Measurements from ENCODE around the gene AHNAK.

The AHNAK gene

DNA sequence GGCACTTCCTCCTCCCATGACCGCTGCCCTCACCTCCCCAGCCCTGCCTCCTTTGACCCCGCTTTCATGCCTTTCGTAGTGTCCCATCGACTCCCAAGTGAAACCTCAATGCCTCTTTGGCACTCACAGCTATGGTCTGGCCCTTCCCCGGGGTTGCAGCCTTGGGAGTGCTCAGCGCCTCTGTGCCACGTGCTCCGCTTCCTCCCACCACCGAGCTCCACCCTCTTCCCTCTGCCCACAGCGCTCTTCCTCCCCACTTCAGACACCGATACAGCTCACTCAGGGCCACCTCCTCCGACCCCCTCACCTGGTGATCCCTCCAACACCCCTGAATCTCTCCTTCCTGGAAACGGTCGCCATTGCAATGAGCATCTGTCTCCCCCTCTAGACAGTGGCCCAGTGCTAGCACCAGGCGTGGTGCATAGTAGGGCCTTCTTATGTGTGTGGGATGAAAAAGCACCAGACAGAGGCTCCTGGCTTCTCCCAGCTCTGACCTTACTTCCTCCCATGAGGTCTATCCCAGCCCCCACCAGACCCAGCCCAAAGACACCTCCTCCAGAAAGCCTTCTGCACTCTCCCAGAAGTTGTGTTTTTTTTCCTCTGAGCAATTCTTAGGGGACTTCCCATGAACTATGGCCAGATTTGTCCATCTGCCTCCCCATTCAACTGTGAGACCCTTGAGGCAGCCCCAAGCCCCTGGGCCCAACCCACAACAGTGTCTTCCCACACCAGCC lies 144.2 kb downstream of the AHNAK start:
- peak; percentile 85 to 90 for ATAC-seq

DNA sequence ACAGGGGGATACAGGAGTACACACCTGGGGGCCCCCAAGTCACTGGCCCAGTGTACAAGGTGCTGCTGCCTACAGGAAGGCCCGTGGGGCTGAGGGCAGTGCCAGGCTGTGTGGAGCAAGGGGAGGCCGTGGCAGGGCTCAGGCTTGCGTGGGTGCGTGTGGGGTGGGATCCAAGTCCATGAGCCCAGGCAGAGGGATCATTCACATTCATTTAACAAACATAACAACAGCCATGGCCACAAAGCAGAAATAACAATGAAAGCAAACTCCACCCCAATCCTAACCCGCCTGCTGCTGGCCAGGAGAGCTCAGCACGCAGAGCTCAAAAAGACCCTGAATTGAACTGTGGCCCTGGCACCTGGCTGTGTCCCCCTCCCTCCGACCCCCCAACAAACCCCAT lies 144.8 kb downstream of the AHNAK start:
- peak; percentile 22 to 47 for ATAC-seq

DNA sequence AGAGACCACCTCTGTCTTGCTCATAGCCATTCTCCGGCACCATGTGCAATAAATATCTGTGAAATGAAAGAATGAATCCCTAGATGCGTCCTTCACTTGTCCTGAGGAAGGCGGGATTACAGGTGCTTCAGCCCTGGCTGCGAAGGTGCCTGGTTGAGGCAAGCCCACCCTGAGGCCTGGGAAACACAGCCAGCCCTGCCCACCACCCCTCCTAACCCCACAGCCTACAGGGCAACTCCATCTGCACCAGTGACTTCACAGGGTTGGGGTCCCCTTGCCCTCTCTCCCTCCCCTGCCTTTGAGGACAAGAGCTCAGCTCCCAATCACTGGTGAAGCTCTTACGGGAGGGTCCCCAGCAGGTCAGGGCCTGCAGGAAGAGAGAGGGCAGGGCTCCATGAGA lies 145.2 kb downstream of the AHNAK start:
- no peak for ATAC-seq

DNA sequence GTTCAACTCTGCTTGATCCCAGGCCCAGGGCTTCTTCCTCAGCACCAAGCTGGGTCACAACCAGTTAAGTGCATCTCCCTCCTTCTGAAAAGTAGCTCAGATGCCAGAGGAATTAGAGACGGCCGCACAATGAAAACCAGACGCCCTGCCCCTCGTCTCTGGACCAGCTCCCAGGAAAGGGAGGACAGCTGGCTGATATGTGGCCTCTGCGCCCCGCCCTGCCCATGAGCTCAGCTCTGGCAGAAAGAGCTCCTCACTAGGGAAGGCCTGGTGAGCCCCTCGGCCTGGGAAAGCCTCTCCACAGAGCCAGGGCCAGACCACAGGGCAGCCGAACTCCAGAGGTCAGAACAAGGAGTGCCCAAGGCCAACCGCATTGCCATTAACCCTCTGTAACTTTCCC lies 145.8 kb downstream of the AHNAK start:
- ATAC-seq: no peak

DNA sequence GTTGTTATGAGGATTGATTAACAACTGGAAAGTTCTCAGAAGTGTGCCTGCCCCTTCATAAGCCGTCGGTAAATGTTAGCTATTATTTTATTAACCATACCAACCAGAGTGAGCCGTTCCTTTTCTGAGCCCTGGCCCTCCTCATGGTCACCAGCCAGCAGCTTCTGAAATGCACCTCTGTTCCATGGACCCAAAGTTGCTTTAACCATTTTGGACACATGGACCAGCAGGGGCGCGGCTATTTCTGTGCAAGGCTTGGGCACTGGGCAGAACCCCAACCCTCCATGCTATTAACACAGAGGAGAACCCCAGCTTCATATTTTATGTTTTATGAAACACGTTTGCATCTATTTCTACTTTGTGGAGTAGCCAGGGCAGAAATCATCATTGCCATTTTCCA lies 146.3 kb downstream of the AHNAK start:
- no peak for ATAC-seq

DNA sequence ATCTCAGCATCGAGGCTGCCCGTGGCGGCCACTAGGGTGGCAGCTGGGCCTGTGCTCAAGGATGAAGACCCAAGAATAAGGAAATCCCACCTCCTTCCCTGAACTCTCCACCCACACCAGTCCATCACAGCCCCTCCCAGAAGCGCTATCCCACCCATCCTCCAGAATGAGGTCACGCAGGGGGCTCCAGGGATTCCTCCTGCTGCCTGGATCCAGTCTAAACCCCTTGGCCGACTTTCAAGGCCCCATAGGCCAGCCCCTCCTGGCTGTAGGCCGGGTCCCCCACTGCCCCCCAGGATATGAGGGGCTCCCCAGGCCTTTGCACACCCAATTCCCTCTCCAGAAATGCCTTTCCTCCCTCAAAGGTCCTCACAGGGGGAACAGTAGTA lies 146.7 kb downstream of the AHNAK start:
- ATAC-seq: no peak

DNA sequence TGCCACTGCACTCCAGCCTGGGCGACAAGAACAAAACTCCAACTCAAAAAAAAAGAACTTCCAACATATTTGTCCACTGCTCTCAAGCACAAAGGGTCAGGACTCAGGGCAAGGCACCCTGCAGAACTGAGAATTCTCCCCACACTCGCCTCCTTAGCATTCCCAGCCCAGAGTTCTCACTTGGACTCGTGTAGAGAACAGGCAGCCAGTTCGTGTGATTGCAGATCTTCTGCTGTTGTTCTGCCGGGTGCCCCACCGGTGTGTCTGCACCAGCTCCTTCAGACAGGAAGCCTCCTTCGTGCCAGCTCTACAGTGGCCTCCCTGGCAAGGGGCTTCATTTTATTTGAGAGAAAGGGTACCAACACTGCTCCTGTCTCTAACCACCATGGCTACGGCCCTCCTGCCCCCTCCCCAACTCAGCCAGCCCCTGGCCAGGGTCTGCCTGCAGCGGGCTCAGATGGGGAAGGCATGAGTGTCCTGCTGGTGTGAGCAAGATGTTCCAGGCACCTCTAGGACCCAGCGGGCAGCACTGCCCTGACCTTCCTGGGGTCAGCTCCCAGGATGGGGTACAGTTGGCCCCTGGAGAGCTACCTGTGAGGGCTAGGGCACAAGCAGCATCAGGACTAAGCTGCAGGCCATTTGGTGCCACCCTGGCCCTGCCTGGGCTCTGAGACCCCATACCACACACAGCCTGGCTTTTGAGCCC lies 147.3 kb downstream of the AHNAK start:
- no peak for ATAC-seq

DNA sequence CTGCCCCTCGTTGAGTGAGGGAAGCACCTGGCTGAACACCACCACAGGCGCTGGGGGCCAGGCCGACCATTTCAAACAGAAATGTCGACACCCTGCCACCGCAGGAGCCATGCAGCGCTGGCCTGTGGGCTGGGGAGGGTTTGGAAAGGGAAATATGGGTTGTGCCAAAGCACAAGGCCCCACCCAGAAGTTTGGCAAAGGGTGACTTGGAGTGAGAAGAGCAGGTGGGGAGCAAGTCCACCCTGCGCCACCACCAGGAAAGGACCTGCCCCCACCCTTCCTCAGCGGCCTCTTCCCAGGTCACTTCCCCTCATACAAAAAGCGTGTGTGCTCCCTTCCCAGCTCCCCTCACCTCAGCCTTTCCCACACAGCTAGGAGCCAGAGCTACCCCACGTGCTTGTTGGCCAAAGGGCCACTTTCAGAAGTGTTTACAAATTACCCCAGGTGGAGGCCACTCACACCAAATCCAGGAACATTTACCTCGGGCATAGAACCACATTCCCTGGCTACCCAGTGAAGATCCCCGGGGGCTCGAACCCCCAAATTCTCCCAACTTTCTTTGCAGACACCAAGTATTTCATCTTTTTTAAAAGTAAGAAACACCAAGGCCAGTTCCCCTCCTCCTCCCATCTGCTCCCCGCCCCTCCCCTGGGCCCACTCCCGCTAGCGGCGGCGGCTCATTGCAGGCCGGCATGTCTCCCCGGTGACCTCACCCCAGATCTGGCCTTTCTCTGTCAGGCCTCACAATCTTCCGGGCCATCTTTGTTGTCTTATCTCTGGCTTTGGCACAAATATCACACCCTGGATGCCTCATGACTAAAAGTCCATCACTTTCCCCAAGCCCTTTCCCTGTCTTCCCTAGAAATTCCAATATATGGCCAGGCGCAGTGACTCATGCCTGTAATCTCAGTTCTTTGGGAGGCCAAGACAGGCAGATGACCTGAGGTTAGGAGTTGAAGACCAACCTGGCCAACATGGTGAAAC lies 148.3 kb downstream of the AHNAK start:
- ATAC-seq: no peak

DNA sequence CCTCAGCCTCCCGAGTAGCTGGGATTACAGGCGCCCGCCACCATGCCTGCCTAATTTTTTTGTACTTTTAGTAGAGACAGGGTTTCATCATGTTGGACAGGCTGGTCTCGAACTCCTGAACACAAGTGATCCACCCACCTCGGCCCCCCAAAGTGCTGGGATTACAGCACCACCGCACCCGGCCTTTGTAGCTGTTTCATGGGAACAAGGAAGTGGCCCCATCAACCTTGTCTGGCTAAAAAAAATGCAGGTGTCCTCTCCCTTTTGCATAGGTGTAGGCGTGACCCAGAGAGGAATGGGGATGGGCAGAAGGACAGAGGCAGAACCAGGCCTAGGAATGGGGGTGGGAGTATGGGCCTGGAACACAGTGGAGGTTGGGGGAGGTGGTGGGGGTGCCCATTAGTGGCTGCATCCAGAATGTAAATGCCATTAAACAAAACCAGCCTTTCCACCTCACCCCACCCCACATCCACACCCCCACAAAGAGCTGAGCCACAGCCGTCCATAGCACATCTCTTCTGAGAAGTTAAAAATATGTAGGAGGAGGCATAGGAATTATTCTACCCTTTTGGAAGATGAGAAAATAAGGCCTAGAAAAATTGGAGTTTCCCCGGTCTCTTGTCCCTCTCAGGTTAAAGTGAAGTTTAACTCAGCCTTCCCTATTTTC lies 150.6 kb downstream of the AHNAK start:
- ATAC-seq: no peak

DNA sequence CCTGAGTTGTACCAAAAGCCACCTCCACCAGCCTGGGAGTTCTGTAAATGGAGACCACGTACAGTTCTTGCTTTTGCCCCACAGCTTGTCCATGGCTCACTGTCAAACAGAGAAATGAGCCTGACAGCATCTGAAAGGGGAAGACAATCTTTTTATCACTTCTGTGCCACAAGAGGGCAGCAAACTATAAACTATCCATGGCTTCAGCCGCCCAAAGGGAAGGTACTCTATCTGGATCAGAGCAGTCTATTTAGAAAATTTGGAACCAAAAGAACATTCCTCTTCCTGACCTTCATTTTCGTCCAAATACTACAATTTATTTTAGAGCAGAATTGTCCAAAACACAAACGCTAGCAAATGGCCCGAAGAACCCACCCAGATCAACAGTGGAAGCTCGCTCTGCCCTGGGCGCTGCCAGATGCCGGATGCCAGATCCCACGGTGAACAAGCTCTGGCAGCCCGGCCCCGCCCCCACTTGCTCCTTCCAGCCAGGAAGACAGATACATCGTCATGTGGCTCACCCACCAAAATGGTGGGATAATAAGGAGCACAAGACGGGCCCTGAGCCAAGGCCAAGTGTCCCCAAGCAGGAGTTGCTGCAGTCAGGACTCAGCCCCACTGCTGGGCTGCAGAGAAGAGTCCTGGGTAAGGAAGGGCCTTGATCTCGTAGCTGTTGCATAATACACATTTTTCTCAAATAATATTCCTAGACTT lies 151.6 kb downstream of the AHNAK start:
- ATAC-seq: peak; percentile 84 to 88

DNA sequence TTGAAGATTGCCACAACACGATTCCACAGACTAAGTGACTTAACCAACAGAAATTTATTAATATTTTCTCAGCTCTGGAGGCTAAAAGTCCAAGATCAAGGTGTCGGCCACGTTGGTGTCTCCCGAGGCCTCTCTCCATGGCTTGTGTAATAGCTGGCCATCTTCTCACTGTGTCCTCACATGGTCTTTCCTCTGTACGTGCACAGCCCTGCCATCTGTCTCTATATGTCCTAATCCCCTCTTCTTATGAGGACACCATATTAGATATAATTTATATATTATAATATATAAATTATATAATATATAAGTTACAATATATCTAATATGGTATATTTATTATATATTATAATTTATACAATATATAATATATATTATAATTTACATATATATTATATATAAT lies 152.9 kb downstream of the AHNAK start:
- ATAC-seq: no peak

DNA sequence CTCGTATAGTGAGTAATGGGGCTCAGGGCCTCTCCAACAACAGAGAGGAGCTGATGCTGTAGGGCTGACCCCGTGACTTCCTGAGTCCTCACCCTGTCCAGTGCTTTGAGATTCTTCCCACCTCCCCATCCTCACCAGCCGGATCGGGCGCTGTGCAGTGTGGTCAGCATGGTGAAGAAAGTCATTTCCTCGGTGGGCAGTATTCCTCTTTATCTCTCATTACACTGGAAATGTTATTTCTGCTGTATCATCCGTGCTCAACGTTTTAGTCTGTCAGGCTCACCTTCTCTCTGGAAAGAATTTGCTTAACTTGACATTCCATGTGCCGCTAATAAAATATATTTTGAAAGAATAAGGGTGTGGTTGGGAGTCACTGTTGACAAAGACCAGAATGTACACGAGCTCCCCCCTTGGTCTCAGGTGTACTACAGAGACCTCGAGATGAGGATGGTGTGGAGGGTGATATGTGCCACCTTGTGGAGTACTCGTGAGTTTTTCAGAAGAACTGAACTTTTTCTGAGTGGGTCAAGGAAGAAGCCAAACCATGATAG lies 153.5 kb downstream of the AHNAK start:
- ATAC-seq: peak; percentile 36 to 46

DNA sequence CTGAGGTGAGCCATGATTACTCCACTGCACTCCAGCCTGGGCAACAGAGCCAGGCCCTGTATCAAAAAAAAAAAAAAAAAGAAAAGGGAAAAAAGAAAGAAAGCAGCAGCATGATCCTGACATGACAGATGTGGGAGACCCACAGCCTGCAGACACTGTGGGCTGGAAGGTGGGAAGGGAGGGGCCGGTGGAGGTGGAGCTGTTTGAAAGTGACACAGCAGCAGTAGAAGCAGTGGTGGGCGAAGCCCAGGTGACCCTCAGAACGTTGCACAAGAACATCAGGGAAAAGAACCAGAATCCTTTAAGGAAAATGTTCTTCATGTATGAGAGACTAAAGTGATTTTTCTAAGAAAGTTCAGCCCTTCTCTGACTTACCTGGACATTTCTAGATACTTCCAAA lies 154.1 kb downstream of the AHNAK start:
- ATAC-seq: no peak

DNA sequence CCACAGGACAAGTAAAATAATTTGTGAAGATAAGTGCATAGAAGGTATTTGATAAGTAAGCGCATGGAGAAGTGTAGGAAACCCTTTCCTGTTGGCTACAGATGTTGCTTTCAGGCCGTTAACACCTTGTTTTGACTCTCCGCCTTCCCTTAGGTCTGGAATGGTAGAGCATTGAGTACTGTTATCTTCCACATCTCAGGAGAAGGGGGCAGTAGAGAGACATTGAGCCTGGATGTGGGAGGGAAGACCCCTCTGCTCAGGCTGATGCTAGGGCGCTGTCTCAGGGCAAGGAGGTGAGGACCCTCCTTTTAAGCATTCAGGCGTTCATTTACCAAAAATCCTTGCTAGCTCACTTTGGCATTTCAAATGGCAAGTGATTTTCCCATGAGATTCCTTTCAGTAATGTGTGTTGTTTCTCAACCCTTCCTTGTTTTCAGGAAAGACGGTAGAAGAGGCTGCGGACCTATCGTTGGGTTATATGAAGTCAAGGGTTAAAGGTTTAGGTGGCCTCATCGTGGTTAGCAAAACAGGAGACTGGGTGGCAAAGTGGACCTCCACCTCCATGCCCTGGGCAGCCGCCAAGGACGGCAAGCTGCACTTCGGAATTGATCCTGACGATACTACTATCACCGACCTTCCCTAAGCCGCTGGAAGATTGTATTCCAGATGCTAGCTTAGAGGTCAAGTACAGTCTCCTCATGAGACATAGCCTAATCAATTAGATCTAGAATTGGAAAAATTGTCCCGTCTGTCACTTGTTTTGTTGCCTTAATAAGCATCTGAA lies 154.8 kb downstream of the AHNAK start:
- ATAC-seq: no peak

DNA sequence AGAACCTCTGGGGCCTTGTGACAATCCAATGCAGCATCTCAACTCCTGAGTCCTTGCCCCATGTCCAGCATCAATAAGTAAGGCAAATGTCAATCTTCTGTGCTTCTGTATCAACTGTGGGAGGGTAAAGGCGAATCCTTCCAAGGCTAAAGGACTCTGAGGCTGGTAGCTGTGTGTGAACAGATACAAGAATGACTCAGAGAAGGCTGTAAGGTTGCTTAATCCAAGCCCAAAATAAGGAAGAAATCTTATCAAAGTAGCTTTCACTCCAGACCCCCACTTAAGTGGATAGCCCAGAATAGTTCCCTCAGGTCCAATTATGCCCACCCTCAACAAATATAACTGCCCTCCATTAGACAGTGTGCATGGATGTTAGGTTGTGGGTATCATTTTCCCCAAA lies 155.9 kb downstream of the AHNAK start:
- ATAC-seq: no peak

DNA sequence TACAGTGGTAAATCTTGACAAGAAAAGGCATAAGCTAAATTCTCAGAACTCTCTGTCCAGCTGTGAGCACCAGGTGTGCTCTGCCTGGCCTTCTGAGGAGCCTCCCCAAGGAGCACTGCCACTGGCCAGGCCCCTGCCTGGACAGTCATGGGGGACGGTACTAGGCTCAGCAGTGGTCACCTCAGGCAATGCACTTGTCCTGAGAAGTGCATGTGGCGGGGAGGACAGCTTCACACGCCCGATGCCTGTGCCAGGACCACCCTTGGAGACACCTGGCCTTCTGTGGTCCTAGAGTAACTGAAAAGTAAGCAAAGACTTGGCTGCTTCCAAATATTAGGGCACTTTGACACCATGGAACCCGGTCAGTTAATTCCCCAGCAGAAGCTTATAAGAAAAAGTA lies 156.4 kb downstream of the AHNAK start:
- ATAC-seq: no peak

DNA sequence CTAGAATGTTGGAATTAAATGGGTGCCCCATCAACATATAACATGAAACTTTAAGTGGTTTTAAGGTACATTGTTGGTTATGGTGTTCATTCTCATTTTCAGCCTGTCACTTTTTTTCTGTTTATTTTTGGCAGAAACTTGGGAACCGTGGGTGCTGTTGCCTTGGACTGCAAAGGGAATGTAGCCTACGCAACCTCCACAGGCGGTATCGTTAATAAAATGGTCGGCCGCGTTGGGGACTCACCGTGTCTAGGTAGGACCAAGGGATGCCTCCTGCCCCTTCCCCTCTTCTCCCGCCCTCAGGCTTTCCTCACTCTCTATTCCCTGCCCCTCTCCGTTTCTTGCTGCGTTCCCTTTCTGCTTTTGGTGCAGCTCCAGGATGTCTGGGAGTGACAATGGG lies 157.6 kb downstream of the AHNAK start:
- no peak for ATAC-seq

DNA sequence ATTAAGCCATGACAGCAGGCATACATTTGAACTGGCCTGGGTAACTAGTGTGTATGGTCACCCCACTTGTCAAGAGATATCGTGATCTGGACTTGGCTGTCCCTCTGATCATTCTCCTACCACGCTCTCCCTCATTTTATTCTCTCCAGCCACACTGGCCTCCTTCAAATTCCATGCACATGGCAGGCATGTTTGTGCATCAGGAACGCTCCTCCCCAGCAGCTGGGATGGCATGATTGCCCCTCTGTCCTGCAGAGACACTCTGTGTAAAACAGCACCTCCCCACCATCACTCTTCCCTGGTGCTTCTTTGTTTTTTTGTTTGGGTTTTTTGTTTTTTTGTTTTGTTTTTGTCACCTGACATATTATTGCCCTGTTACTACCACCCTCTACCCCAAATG lies 159.2 kb downstream of the AHNAK start:
- ATAC-seq: no peak

DNA sequence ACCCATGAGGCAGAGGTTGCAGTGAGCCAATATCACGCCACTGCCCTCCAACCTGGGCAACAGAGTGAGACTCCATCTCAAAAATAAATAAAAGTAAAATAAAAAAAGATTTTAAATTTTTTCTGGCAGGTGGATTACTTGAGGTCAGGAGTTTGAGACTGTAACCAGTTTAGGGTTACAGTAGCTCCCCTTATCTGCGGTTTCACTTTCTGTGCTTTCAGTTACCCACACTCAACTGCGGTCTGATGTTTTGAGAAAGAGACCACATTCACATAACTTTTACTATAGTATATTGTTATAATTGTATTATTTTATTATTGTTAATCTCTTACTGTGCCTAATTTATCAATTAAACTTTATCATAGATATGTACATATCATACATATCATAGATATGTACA lies 160.5 kb downstream of the AHNAK start:
- peak; percentile 67 to 91 for ATAC-seq

DNA sequence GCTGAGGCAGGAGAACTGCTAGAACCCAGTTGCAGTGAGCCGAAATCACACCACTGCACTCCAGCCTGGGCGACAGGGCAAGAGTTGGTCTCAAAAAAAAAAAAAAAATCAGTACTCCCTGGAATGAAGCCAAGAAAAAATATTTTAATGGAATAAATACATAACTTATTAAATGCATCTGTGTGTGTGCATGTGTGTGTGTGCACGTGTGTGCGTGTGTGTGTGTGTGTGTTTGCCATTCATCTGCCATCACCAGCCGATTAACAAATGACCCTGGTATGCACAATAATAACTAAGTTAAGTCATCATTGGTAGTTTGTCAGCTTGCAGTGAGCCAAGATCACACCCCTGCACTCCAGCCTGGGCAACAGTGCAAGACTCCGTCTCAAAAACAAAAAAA lies 162.8 kb downstream of the AHNAK start:
- ATAC-seq: no peak
